GM12891 (cell line): ENCODE data around the gene PLP1.

Source experiments
- DNase-seq: peaks from one replicate; pipeline ENCODE4 v3.0.0; 2011; ENCODE audit warnings: low spot score; ENCODE audit not compliant: insufficient read length
- FAIRE-seq: peaks from 2 replicates; lab custom pipeline; 2011; peaks lifted over from hg19 to GRCh38; lab: Jason Lieb, UNC
- PAX5 ChIP-seq: IDR thresholded peaks from 2 replicates; pipeline ENCODE4 v1.6.1; 2011; ENCODE audit warnings: low read length, moderate library complexity, mild to moderate bottlenecking; ENCODE audit not compliant: insufficient read depth, severe bottlenecking
- POLR2A ChIP-seq: IDR thresholded peaks from 2 replicates; pipeline ENCODE4 v1.6.1; 2011; ENCODE audit warnings: low read depth, low read length, control low read depth
- POLR2AphosphoS5 ChIP-seq: IDR thresholded peaks from 2 replicates; pipeline ENCODE4 v1.6.1; 2011; ENCODE audit warnings: low read depth, low read length, control low read depth
- POU2F2 ChIP-seq: IDR thresholded peaks from 2 replicates; pipeline ENCODE4 v1.6.1; 2011; ENCODE audit warnings: low read depth, mild to moderate bottlenecking, control low read depth, low read length, moderate library complexity
- SPI1 ChIP-seq: IDR thresholded peaks from 2 replicates; pipeline ENCODE4 v1.6.1; 2011; ENCODE audit warnings: low read depth, low read length, control low read depth
- TAF1 ChIP-seq: IDR thresholded peaks from 2 replicates; pipeline ENCODE4 v1.6.1; 2011; ENCODE audit warnings: low read depth, low read length, control low read depth

Gene PLP1

DNA sequence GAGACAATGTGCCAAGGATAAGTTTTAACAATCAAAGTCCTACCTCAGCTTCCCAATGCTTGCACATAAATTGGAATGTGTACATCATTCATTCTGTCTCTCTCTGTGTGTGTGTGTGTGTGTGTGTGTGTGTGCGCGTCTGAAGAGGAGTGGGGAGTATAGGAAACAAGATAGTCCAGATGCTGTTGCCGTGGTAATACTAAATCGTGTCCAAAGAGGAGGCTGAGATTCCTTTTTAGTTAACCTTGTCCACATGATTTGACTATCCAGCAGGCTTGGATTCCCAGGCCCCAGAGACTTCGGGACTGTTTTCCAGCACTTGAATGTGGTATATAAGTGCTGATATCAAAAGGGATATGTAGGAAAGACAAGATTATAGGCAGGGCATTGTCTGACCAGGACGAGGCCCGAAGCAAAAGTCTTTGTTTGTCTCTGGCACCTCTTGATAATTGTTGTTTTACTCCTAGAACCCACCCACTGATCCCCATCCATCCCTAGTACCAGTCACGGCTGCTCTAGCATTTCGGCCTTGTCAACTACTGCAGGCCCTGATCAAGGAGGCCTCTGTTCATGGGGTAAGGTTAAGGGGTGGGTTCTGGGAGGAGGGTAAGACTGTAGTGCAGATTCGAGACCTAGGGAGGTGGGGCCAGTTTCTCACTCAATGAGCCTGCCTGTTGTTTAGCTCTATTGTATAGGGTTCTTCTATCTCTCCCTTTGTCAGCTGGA is 3.9 kb downstream of the PLP1 start:
- TF ChIP-seq TAF1 (no peak), POLR2A (no peak), POLR2AphosphoS5 (no peak), PAX5 (no peak), POU2F2 (no peak), SPI1 (no peak)
- no peak for FAIRE-seq

DNA sequence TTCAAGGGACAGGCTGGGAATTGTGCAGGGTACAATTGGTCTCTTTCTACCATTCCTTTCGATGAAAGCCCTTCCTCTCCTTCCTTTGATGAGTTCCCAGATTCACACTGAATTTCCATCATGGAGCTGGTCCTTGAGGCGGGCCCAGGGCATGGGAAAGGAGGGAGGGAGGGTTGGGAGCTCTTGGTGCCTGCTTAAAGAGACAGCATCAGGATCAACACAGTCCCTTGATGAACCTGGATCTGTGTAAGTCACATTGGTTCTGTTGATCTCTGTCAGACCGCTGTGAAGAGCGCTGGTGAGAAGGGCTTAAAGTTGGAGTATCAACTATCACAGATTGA is 4.4 kb downstream of the PLP1 start:
- DNase-seq (no peak), FAIRE-seq (no peak)
- TF ChIP-seq PAX5 = no peak
- TF ChIP-seq TAF1 = no peak
- no peak for TF ChIP-seq POLR2A
- no peak for TF ChIP-seq POU2F2
- TF ChIP-seq POLR2AphosphoS5 = no peak

More for the DNA sequence above, 3.9 kb downstream of the PLP1 start:
- no peak for DNase-seq

GRCh38 chrX:103781706-103782105 is 5.1 kb downstream of the PLP1 start:
- DNase-seq = no peak
- no peak for FAIRE-seq
- TF ChIP-seq POLR2A = no peak
- TF ChIP-seq PAX5 = no peak
- TF ChIP-seq POLR2AphosphoS5 = no peak
- TF ChIP-seq SPI1 = no peak
- TF ChIP-seq POU2F2 = no peak
- TF ChIP-seq TAF1 = no peak

DNA sequence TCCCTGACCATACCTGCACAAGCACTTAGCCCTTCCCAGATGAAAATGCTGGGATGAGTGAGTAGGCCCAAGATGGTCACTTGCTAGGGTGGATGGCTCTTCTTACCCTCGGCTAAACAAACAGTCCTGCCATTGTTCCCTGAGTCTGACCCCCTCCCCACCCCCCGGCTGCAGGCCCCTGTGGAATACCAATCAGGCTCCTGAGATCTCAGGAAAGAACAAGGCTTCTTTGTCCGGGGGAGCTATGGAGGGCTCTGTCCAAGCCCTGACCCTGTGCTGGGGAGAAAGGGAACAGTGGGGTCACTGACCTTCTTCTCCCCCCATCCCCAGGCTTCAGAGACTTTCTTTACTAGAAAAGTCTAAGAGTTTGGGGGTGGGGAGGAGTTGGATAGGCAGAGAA is 6.0 kb downstream of the PLP1 start:
- FAIRE-seq = no peak
- no peak for DNase-seq
- TF ChIP-seq POLR2AphosphoS5 (no peak), POU2F2 (no peak), SPI1 (no peak), TAF1 (no peak)

DNA sequence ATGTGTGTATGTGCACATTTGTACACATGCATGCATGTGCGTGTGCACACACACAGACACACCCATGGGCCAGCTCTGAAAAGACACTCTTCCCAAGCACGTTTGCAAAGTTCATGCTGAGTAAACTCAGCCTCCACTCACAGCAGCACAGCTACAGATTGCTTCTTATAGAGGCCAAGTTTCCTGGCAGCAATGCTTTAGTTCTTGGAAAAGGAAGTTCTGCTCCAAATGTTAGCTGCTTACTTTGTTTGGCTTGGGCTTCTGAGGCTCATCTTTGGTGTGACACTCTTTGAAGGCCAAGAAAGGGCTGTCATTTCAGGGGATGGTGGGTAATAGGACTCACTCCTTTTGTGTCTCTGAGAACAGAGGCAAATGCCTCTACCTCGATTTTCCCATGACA is 6.6 kb downstream of the PLP1 start:
- no peak for DNase-seq
- FAIRE-seq = no peak
- TF ChIP-seq POU2F2 = no peak
- TF ChIP-seq TAF1 = no peak
- no peak for TF ChIP-seq POLR2AphosphoS5
- TF ChIP-seq PAX5 = no peak
- TF ChIP-seq SPI1 = no peak
- no peak for TF ChIP-seq POLR2A

DNA sequence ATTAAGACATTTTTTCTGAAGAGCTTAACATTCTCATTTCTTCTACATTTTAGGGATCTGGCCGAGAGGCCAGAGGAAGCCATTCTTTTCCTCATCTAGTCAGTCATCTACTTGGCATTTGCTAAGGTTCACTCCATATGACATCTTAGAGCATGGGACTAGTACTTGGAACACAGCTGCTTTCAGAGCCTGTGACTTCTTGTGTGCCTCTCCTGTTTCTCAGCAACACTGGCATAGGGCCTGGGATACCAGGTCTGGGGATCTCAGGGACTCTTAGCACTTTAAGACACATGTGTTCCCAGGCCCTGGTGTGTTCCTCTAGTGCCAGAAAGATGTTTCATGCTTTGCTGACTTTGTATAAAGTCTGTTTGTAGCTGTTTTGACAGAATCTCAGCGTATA is 7.3 kb downstream of the PLP1 start:
- DNase-seq = no peak
- FAIRE-seq = no peak

GRCh38 chrX:103789004-103789403 is 12.4 kb downstream of the PLP1 start:
- TF ChIP-seq SPI1 = peak; percentile 87
- TF ChIP-seq PAX5 = no peak
- DNase-seq = no peak
- FAIRE-seq = peak; percentile 47

More for the DNA sequence above, 7.3 kb downstream of the PLP1 start:
- TF ChIP-seq TAF1 (no peak), SPI1 (no peak)

DNA sequence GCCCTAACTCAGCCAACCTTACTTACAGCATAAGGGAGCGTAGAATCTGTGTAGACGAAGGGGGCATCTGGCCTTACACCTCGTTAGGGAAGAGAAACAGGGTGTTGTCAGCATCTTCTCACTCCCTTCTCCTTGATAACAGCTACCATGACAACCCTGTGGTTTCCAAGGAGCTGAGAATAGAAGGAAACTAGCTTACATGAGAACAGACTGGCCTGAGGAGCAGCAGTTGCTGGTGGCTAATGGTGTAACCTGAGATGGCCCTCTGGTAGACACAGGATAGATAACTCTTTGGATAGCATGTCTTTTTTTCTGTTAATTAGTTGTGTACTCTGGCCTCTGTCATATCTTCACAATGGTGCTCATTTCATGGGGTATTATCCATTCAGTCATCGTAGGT is 14.6 kb downstream of the PLP1 start:
- FAIRE-seq = peak; percentile 60
- TF ChIP-seq POU2F2 = no peak
- TF ChIP-seq POLR2AphosphoS5 = no peak
- no peak for TF ChIP-seq PAX5
- no peak for TF ChIP-seq TAF1
- TF ChIP-seq SPI1 = no peak
- TF ChIP-seq POLR2A = no peak
- no peak for DNase-seq

- DNase-seq (no peak), FAIRE-seq (no peak)
- TF ChIP-seq TAF1 = no peak
- no peak for TF ChIP-seq SPI1
- no peak for TF ChIP-seq POU2F2
- no peak for TF ChIP-seq POLR2AphosphoS5
- TF ChIP-seq PAX5 = no peak
- no peak for TF ChIP-seq POLR2A
These were observed 15.3 kb downstream of the PLP1 start for GRCh38 chrX:103791826-103792485.

DNA sequence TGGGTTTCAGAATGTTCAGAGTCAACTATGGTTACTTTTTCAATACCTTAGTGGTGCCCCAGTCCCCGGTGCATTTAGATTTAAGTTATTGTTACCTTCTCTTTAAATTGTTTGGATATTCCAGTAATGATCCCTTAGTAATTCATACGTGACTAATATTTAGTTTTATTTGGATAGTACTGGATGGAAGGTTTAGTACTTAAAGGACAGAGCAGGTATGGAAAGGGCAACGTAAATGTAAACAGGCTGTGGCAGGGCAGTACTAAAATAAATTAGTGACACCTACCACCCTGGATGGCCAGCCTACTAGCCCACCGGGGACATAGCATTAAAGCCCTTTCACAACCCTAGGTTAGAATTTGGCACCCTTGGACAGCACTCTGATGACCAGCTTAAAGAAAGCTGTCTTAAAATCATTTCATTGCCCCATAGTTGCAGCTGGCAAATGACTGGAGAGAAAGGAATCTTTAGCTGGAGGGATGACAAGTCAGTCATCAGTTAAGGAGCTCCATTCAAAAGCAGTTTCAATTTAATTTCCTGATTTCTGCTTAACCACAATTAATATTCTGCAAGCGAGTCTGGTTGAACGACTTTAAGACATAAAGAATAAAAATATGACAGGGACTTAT is 16.4 kb downstream of the PLP1 start:
- DNase-seq = no peak

More for the DNA sequence above, 16.4 kb downstream of the PLP1 start:
- FAIRE-seq = no peak
- no peak for TF ChIP-seq PAX5
- TF ChIP-seq SPI1 = no peak
- no peak for TF ChIP-seq POLR2AphosphoS5
- TF ChIP-seq TAF1 = no peak
- no peak for TF ChIP-seq POU2F2
- no peak for TF ChIP-seq POLR2A
